GM12878 (cell line): Measurements from ENCODE around the gene ZNF592. TPM values are rescaled to one million over a fixed set of nuclear protein-coding genes. Genes with fewer than 3 reads are reported as not detected.
A peak's percentile ranks its signal among the peaks of the same experiment; 100 is the strongest.

ENCODE experiments used
- BCLAF1 ChIP-seq: fragments of 450-650 bp; IDR thresholded peaks from 2 replicates; pipeline ENCODE4 v1.6.1; 2017; ENCODE audit warnings: antibody characterized with exemption, mild to moderate bottlenecking, moderate library complexity
- BHLHE40 ChIP-seq, 2 experiments: fragments of 450-650 bp in 1 of 2; IDR thresholded peaks; 2 replicates each; pipeline ENCODE4 v1.6.1; 2011 to 2017; ENCODE audit warnings: low read depth in 2 of 2, borderline replicate concordance in 1 of 2, improper control_type of control experiment in 1 of 2, low read length in 1 of 2, mild to moderate bottlenecking in 1 of 2
- CEBPB ChIP-seq, 2 experiments: fragments of 150-350 bp in 1 of 2; IDR thresholded peaks; 2 replicates each; pipeline ENCODE4 v1.6.1; 2012 to 2014; ENCODE audit warnings: low read depth in 2 of 2, low read length in 2 of 2, borderline replicate concordance in 1 of 2, inconsistent platforms in 1 of 2
- ETV6 ChIP-seq, 2 experiments: fragments of 450-650 bp in 1 of 2; IDR thresholded peaks in 1 of 2; conservative IDR thresholded peaks in 1 of 2; 2 replicates each; pipeline ENCODE4 v1.6.1; 2014; ENCODE audit warnings: antibody characterized with exemption in 1 of 2, borderline replicate concordance in 1 of 2, low read depth in 1 of 2, mild to moderate bottlenecking in 1 of 2, moderate library complexity in 1 of 2
- GATAD2B ChIP-seq: fragments of 450-650 bp; conservative IDR thresholded peaks from 2 replicates; pipeline ENCODE4 v1.6.1; 2017; ENCODE audit warnings: low read depth, mild to moderate bottlenecking, moderate library complexity
- IRF4 ChIP-seq: IDR thresholded peaks from 2 replicates; pipeline ENCODE4 v1.6.1; 2011; ENCODE audit warnings: low read depth, low read length
- MEF2B ChIP-seq: fragments of 450-650 bp; IDR thresholded peaks from 2 replicates; pipeline ENCODE4 v1.6.1; 2018; ENCODE audit warnings: mild to moderate bottlenecking, moderate library complexity; ENCODE audit not compliant: partially characterized antibody, poor library complexity, severe bottlenecking
- NBN ChIP-seq: fragments of 450-650 bp; IDR thresholded peaks from 2 replicates; pipeline ENCODE4 v1.6.1; 2016
- NFIC ChIP-seq: IDR thresholded peaks from 2 replicates; pipeline ENCODE4 v1.6.1; 2012; ENCODE audit warnings: low read depth, mild to moderate bottlenecking, inconsistent platforms, low read length, moderate library complexity
- NFXL1 ChIP-seq: fragments of 450-650 bp; IDR thresholded peaks from 2 replicates; pipeline ENCODE4 v1.6.1; 2017; ENCODE audit warnings: antibody characterized with exemption, mild to moderate bottlenecking, borderline replicate concordance
- NR2F1 ChIP-seq: fragments of 450-650 bp; conservative IDR thresholded peaks from 2 replicates; pipeline ENCODE4 v1.6.1; 2017; ENCODE audit warnings: mild to moderate bottlenecking
- PBX3 ChIP-seq: IDR thresholded peaks from 2 replicates; pipeline ENCODE4 v1.6.1; 2011; ENCODE audit warnings: mild to moderate bottlenecking, low read depth, low read length, moderate library complexity; ENCODE audit not compliant: insufficient replicate concordance
- POLR2AphosphoS5 ChIP-seq: IDR thresholded peaks from 2 replicates; pipeline ENCODE4 v1.6.1; 2011; ENCODE audit warnings: mild to moderate bottlenecking, low read length, inconsistent platforms
- SIX5 ChIP-seq: IDR thresholded peaks from 2 replicates; pipeline ENCODE4 v1.6.1; 2011; ENCODE audit warnings: mild to moderate bottlenecking, low read depth, low read length, moderate library complexity; ENCODE audit not compliant: severe bottlenecking
- SP1 ChIP-seq: IDR thresholded peaks from one replicate; pipeline ENCODE4 v1.6.1; 2011; ENCODE audit warnings: low read depth, low read length
- SUZ12 ChIP-seq: fragments of 200-600 bp; sonication (generic); IDR thresholded peaks from one replicate; pipeline ENCODE4 v1.6.1; 2018; ENCODE audit warnings: antibody characterized with exemption, mild to moderate bottlenecking; ENCODE audit not compliant: unreplicated experiment
- TAF1 ChIP-seq: IDR thresholded peaks from 2 replicates; pipeline ENCODE4 v1.6.1; 2011; ENCODE audit warnings: mild to moderate bottlenecking, low read depth, low read length, borderline replicate concordance
- TCF3 ChIP-seq: IDR thresholded peaks from 2 replicates; pipeline ENCODE4 v1.6.1; 2012; ENCODE audit warnings: low read depth, mild to moderate bottlenecking, low read length, borderline replicate concordance; ENCODE audit not compliant: insufficient read depth
- USF1 ChIP-seq: IDR thresholded peaks from 2 replicates; pipeline ENCODE4 v1.6.1; 2011; ENCODE audit warnings: borderline replicate concordance, low read depth, mild to moderate bottlenecking, moderate library complexity, mixed read lengths, low read length; ENCODE audit not compliant: insufficient read depth; ENCODE audit errors: extremely low read length
- YBX1 ChIP-seq: fragments of 450-650 bp; IDR thresholded peaks from 2 replicates; pipeline ENCODE4 v1.6.1; 2016; ENCODE audit warnings: antibody characterized with exemption
- ZBED1 ChIP-seq: IDR thresholded peaks from 2 replicates; pipeline ENCODE4 v1.6.1; 2016; ENCODE audit warnings: borderline replicate concordance
- polyA plus RNA-seq, 11 experiments: library from polyadenylated mRNA; depleted of rRNA in 4 of 11; unstranded in 6 of 11; stranded (reverse) in 5 of 11; fragments of >200 nt; fragmentation: Nextera tagmentation in 4 of 11; fragmentation: Illumina TruSeq in 1 of 11; extraction: Ambion mirVana in 4 of 11; extraction: Trizol in 1 of 11; gene quantifications; 1 replicate in 1 of 11; 2 replicates in 10 of 11; pipeline versions ENCODE4 v1.2.1 to v1.2.3, GENCODE V29; 2011 to 2016; ENCODE audit warnings: inconsistent platforms in 2 of 11, missing spikeins in 2 of 11, low read depth in 1 of 11
- total RNA-seq, 4 experiments: library from RNA; depleted of rRNA in 3 of 4; stranded (reverse); fragments of >200 nt in 3 of 4; fragmentation: Illumina TruSeq in 1 of 4; extraction: Trizol in 1 of 4; gene quantifications; 2 replicates each; pipeline versions ENCODE4 v1.2.1 to v1.2.3, GENCODE V29; 2013 to 2021
- TF ChIP-seq, protein P1 (sequence below): IDR thresholded peaks from 2 replicates; pipeline ENCODE4 v1.6.1; 2011; ENCODE audit warnings: low read depth, low read length, improper control_type of control experiment, borderline replicate concordance

ZNF592 gene
- total and polyA plus RNA-seq, 10 of the 15 experiments (the other 5 are each of a cell fraction or from before 2014, with no cell fraction given), result 0.95 to 23.7 (median 8.6) TPM

DNA sequence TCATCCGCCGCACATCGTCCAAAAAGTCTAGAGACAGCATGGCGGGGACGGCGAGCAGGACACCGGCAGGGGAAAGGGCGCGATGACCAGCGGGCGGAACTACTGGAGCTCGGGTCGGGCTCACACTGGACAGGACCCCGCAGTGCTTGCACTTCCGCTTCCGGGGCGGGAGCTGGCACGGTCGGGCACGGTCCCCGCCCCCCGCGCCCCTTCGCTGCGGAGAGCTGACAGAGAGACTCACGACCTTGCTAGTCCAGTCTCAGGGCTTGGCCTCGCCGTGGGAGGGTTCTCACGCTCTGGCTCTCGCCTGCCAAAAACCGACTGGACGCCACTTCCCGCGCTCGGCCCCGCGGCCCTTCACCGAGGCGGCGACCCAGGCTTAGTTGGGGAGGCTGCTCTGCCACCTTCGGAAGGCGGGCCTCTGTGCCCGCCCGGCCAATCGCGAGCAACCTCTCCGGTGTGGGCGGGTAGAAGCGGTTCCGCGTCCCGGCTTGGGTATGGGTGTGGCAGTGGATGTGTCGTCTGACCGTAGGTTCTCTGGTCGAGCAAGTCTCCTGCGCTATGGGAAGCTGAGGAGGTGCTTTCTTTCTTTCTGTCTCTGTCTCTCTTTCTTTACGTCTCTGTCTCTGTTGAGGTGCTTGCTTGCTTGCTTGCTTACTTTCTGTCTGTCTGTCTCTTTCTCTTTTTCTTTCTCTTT, 32.2 kb upstream of the ZNF592 start, which contains the start of gene SEC11A (continued):
- TF ChIP-seq TAF1 (peak; percentile 69; the same call in 1 of the 2 replicates), BHLHE40 (IDR thresholded peaks at IDR 0.05; ENCODE audit: borderline replicate concordance in 1 of 2, low read depth in 2 of 2, low read length in 1 of 2) (peak; percentile 84 to 97), YBX1 (no peak), SUZ12 (no peak), BCLAF1 (no peak), NFIC (no peak), NR2F1 (peak; percentile 79), USF1 (no peak), CEBPB (IDR thresholded peaks at IDR 0.05; ENCODE audit: borderline replicate concordance in 1 of 2, low read depth in 2 of 2, low read length in 2 of 2) (no peak), NFXL1 (no peak), IRF4 (0 out of 2 replicates have a peak, but pooled peaks have one; percentile 47), POLR2AphosphoS5 (peak; percentile 94), SIX5 (peak; percentile 58), PBX3 (no peak), ZBED1 (no peak; the same call in 1 of the 2 replicates), GATAD2B (peak; percentile 97), NBN (peak; percentile 84), TCF3 (0 out of 2 replicates have a peak, but pooled peaks have one; percentile 9), MEF2B (peak; percentile 32), SP1 (no peak), ETV6 (conservative IDR thresholded peaks at IDR 0.05 in 1 of 2, IDR thresholded peaks at IDR 0.05 in 1 of 2; ENCODE audit: borderline replicate concordance in 1 of 2, low read depth in 1 of 2) (no peak; a peak in 1 of 4 replicates)
- TF ChIP-seq, protein P1, sequence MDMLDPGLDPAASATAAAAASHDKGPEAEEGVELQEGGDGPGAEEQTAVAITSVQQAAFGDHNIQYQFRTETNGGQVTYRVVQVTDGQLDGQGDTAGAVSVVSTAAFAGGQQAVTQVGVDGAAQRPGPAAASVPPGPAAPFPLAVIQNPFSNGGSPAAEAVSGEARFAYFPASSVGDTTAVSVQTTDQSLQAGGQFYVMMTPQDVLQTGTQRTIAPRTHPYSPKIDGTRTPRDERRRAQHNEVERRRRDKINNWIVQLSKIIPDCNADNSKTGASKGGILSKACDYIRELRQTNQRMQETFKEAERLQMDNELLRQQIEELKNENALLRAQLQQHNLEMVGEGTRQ, result no peak
